NB4 (cell line): ENCODE results near the gene KRTAP1-4.
"Not testable (repeated sequence)": the region's sequence is repeated elsewhere in the genome, so short reads cannot be mapped to it uniquely, and the experiment has no call there.

Source experiments
- DNase-seq: peaks from one replicate; pipeline ENCODE4 v3.0.0; 2010; ENCODE audit warnings: low read depth
- H3K4me3 ChIP-seq: one replicate; pipeline ENCODE4 v1.5.1; 2011; ENCODE audit warnings: mild to moderate bottlenecking, low read depth, low read length, moderate library complexity
- MYC ChIP-seq: IDR thresholded peaks from 2 replicates; pipeline ENCODE4 v1.6.1; 2011; ENCODE audit warnings: low read depth, low read length
- POLR2A ChIP-seq: IDR thresholded peaks from 2 replicates; pipeline ENCODE4 v1.6.1; 2011; ENCODE audit warnings: mild to moderate bottlenecking; ENCODE audit not compliant: insufficient read length; ENCODE audit errors: extremely low read depth
- TF ChIP-seq, protein P1 (sequence below): IDR thresholded peaks from 2 replicates; pipeline ENCODE4 v1.6.1; 2011; ENCODE audit warnings: low read depth, low read length
- TF ChIP-seq, protein P2 (sequence below): IDR thresholded peaks from one replicate; pipeline ENCODE4 v1.5.1; 2012; ENCODE audit warnings: low read depth, low read length

KRTAP1-4 gene

DNA sequence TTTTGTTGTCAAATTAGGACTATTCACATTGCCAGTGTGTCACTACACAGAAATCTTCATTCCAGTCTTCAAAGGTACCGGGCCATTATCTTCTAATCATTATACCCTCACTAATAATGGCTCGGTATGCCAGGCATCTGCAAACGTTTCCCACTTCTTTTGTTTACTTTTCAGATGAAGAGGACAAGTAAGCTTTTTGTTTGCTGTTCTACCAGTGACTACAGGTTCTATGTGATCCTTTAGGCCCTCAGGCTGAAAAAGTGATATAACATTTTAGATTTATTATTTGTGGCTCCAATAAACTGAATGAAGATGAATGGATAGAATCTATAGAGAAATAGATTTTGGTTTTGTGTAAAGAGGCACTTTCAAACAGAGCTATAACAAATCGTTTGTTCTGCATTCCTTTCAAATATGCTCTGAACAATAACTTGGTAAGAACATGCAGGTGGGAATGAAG, 20.7 kb downstream of the KRTAP1-4 start:
- DNase-seq = no peak
- H3K4me3 ChIP-seq = no peak overlapping the region
- TF ChIP-seq, protein P1, sequence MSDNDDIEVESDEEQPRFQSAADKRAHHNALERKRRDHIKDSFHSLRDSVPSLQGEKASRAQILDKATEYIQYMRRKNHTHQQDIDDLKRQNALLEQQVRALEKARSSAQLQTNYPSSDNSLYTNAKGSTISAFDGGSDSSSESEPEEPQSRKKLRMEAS = no peak
- TF ChIP-seq MYC (no peak), POLR2A (no peak)
- TF ChIP-seq, protein P2, sequence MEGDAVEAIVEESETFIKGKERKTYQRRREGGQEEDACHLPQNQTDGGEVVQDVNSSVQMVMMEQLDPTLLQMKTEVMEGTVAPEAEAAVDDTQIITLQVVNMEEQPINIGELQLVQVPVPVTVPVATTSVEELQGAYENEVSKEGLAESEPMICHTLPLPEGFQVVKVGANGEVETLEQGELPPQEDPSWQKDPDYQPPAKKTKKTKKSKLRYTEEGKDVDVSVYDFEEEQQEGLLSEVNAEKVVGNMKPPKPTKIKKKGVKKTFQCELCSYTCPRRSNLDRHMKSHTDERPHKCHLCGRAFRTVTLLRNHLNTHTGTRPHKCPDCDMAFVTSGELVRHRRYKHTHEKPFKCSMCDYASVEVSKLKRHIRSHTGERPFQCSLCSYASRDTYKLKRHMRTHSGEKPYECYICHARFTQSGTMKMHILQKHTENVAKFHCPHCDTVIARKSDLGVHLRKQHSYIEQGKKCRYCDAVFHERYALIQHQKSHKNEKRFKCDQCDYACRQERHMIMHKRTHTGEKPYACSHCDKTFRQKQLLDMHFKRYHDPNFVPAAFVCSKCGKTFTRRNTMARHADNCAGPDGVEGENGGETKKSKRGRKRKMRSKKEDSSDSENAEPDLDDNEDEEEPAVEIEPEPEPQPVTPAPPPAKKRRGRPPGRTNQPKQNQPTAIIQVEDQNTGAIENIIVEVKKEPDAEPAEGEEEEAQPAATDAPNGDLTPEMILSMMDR = no peak

DNA sequence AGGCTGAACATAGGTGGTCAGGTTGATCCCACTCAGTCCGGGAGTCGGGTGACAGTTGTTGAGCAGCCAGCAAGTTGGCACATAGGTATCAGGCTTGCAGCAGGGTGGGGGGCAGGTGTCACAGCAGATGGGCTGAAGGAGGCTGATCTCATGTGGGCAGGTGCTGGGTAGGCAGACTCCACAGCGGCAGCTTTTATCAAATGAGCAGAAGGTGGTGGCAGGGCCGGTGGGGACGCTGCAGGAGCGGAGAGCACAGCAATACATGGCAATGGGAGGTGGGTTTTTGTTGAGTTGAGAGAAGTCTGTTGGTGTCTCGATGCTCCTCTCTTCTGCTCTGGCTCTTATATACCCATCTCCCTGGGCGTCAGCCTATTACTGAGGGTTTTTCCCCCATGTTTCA, 21.2 kb downstream of the KRTAP1-4 start, which contains the start of gene KRTAP3-1:
Gene KRTAP3-1 (minus strand): TSS at position 318 of the 400 bp plus-strand sequence. CDS start 54 bp downstream, at position 264.
- H3K4me3 ChIP-seq = no peak within 1 kb of the TSS
- TF ChIP-seq, protein P2 = no peak
- TF ChIP-seq, protein P1 = no peak
- no peak for TF ChIP-seq MYC
- no peak for TF ChIP-seq POLR2A
- no peak for DNase-seq

DNA sequence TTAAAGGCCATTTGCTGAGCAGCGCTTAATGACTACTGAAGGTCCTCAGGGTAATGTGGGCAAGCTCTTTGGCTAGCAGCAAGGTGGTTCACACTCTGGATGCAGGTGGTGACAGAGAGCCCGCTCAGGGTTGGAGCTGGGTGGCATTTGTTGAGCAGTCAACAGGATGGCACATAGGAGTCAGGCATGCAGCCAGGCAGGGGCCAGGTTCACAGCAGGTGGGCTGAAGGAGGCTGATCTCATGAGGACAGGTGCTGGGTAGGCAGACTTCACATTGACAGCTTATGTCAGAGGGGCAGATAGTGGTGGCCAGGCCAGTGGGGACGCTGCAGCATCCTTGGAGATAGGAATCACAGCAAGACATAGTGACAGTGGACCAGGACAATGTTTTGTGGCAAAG, 25.6 kb downstream of the KRTAP1-4 start:
- TF ChIP-seq, protein P2 = no peak
- no peak for DNase-seq
- no peak overlapping the region for H3K4me3 ChIP-seq

DNA sequence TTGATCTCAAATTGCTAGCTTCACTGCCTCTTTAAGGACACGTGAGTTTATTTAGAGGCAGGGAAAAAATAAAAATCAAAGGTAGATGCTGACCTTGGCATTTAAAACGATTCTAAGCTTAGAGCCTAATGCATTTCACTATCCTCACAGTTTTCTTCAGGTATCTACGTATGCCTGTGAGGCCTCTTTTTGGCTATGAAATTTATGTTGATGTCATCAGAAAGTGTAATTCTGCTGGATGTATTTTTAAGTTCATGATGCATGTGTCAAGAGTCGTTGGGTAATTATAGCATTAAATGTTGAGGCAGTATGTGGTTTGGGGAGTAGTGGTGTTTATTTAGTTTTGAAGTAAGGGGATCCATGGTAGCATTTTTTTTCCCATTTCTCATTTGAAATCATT, 26.1 kb downstream of the KRTAP1-4 start:
- TF ChIP-seq MYC = no peak
- no peak for TF ChIP-seq POLR2A
- TF ChIP-seq, protein P1 = no peak
- TF ChIP-seq, protein P2 = no peak
- no peak for DNase-seq
- no peak overlapping the region for H3K4me3 ChIP-seq

DNA sequence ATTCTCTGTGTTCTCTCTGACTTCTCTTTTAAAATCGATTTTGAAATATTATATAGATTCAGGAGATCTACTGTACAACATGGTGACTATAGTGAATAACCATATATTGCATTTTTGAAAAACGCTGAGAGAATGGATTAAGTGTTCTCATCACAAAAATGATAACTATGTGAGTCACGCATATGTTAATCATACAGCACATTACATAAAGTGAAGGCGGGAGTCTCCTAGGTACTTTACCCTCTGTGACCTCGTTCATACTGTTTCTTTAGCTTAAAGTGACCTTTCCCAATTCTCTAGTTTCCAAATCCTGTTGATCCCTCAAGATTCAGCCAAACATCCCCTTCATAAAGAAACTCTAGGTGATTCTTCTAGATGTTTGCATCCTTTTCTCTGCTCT, 27.2 kb downstream of the KRTAP1-4 start:
- H3K4me3 ChIP-seq = no peak overlapping the region
- TF ChIP-seq, protein P2 = no peak
- TF ChIP-seq, protein P1 = no peak
- no peak for TF ChIP-seq POLR2A
- no peak for TF ChIP-seq MYC
- DNase-seq = no peak

DNA sequence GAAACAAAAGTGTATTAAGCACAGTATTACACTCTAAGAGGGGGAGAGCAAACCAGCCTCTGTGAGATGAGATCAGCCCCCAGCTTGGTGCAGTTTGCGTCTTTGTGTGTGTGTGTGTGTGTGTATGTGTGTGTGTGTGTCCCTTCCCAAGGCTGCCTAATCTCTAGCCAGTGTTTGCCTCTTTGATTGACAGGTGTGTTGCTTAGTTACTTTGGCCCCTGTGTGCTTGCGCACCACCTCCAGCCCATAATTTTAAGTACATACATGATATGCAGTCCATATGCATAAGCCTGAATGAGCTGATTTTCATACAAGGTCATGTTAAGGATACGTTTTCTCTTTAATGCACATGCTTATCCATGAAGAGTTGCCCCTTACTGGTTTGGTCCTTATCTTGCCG, 28.2 kb downstream of the KRTAP1-4 start:
- H3K4me3 ChIP-seq = no peak overlapping the region
- TF ChIP-seq, protein P1 = no peak
- no peak for DNase-seq

DNA sequence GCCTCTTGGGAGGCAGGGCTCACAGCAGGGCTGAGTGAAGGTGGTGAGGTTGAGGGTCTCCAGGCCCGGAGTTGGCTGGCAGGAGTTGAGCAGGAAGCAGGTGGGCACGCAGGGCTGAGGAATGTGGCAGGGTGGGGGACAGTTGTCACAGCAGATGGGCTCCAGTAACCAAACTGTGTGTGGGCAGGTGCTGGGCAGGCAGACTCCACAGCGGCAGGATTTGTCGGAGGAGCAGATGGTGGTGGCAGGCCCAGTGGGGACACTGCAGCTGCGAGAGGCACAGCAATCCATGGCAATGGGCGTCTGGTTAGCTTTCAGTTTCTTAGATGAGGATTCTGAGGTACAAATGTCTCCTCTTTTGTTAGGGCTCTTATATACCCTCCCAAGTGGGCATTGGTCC, 30.4 kb downstream of the KRTAP1-4 start, which contains the start of gene KRTAP3-2:
Gene KRTAP3-2 (minus strand): TSS at position 344 of the 400 bp plus-strand sequence. CDS start 53 bp downstream, at position 291.
- H3K4me3 ChIP-seq, DNase-seq: not testable (repeated sequence)
